HepG2 (cell line): ENCODE measurements around the gene CLEC4M. TPM values are rescaled to one million over a fixed set of nuclear protein-coding genes. Genes with fewer than 3 reads are reported as not detected.

Source experiments
- ATF4 ChIP-seq, 2 experiments: fragments of 450-650 bp in 1 of 2; sonication (generic) in 1 of 2; formaldehyde crosslinking; IDR thresholded peaks; 2 replicates each; pipeline versions ENCODE4 v1.5.0 to v1.8.0; 2020 to 2022; ENCODE audit warnings: mild to moderate bottlenecking in 1 of 2, missing genetic modification reagents in 1 of 2
- CEBPB ChIP-seq: IDR thresholded peaks from 2 replicates; pipeline ENCODE4 v1.6.1; 2011; ENCODE audit warnings: low read depth, low read length, improper control_type of control experiment, borderline replicate concordance
- CEBPG ChIP-seq: IDR thresholded peaks from 2 replicates; pipeline ENCODE4 v1.6.1; 2016
- HOXD1 ChIP-seq: sonication (generic); formaldehyde crosslinking; IDR thresholded peaks from 2 replicates; pipeline ENCODE4 v1.5.0; 2020; ENCODE audit warnings: missing genetic modification reagents
- KDM3A ChIP-seq: IDR thresholded peaks from 2 replicates; pipeline ENCODE4 v1.6.1; 2018; ENCODE audit warnings: low read depth, missing compliant biosample characterization
- MAFK ChIP-seq, 2 experiments: IDR thresholded peaks in 1 of 2; conservative IDR thresholded peaks in 1 of 2; 2 replicates each; pipeline ENCODE4 v1.6.1; 2011; ENCODE audit warnings: improper control_type of control experiment in 2 of 2, low read length in 2 of 2
- NFIB ChIP-seq: sonication (generic); formaldehyde crosslinking; IDR thresholded peaks from 2 replicates; pipeline ENCODE4 v1.9.0; 2021; ENCODE audit warnings: missing genetic modification reagents, mild to moderate bottlenecking, borderline replicate concordance
- NONO ChIP-seq, 2 experiments: fragments of 450-650 bp in 1 of 2; sonication (generic) in 1 of 2; formaldehyde crosslinking in 1 of 2; IDR thresholded peaks in 1 of 2; conservative IDR thresholded peaks in 1 of 2; 2 replicates each; pipeline versions ENCODE4 v1.6.1 to v1.8.0; 2017 to 2022; ENCODE audit warnings: mild to moderate bottlenecking in 1 of 2, missing genetic modification reagents in 1 of 2, moderate library complexity in 1 of 2
- POLR2G ChIP-seq: fragments of 200-400 bp; formaldehyde crosslinking; IDR thresholded peaks from 2 replicates; pipeline ENCODE4 v1.6.1; 2018; ENCODE audit warnings: mild to moderate bottlenecking, low read depth, low read length, moderate library complexity
- PTBP1 ChIP-seq: fragments of 200-400 bp; formaldehyde crosslinking; IDR thresholded peaks from 2 replicates; pipeline ENCODE4 v1.6.1; 2018; ENCODE audit warnings: low read length, low read depth; ENCODE audit not compliant: poor library complexity, severe bottlenecking
- RBM39 ChIP-seq: fragments of 200-400 bp; formaldehyde crosslinking; IDR thresholded peaks from one replicate; pipeline ENCODE4 v1.6.1; 2018; ENCODE audit warnings: antibody characterized with exemption, mild to moderate bottlenecking, low read depth, low read length; ENCODE audit not compliant: poor library complexity, severe bottlenecking
- RORA ChIP-seq: sonication (generic); formaldehyde crosslinking; IDR thresholded peaks from 2 replicates; pipeline ENCODE4 v1.5.0; 2020; ENCODE audit warnings: mild to moderate bottlenecking, missing genetic modification reagents, moderate library complexity
- SALL2 ChIP-seq: sonication (generic); formaldehyde crosslinking; IDR thresholded peaks from 2 replicates; pipeline ENCODE4 v1.8.1; 2023; ENCODE audit warnings: mild to moderate bottlenecking, missing genetic modification reagents, inconsistent platforms
- SP140L ChIP-seq: sonication (generic); formaldehyde crosslinking; IDR thresholded peaks from 2 replicates; pipeline ENCODE4 v1.4.0; 2020; ENCODE audit warnings: missing genetic modification reagents, borderline replicate concordance
- SSRP1 ChIP-seq: IDR thresholded peaks from 2 replicates; pipeline ENCODE4 v1.6.1; 2016; ENCODE audit warnings: control low read depth
- TCF12 ChIP-seq, 2 experiments: fragments of 450-650 bp in 1 of 2; sonication (generic) in 1 of 2; formaldehyde crosslinking in 1 of 2; IDR thresholded peaks; 2 replicates each; pipeline versions ENCODE4 v1.6.1 to v1.8.0; 2017 to 2022; ENCODE audit warnings: antibody characterized with exemption in 1 of 2, mild to moderate bottlenecking in 1 of 2, missing genetic modification reagents in 1 of 2, moderate library complexity in 1 of 2
- THYN1 ChIP-seq: sonication (generic); formaldehyde crosslinking; IDR thresholded peaks from 2 replicates; pipeline ENCODE4 v1.8.1; 2023; ENCODE audit warnings: low read depth, mild to moderate bottlenecking, moderate library complexity, missing genetic modification reagents, borderline replicate concordance
- U2AF2 ChIP-seq: fragments of 200-400 bp; formaldehyde crosslinking; IDR thresholded peaks from 2 replicates; pipeline ENCODE4 v1.6.1; 2017; ENCODE audit warnings: low read depth, mild to moderate bottlenecking, low read length
- WIZ ChIP-seq: sonication (generic); formaldehyde crosslinking; IDR thresholded peaks from 2 replicates; pipeline ENCODE4 v1.5.1; 2020; ENCODE audit warnings: mild to moderate bottlenecking, missing genetic modification reagents
- ZKSCAN8 ChIP-seq: IDR thresholded peaks from 2 replicates; pipeline ENCODE4 v1.6.1; 2016; ENCODE audit warnings: borderline replicate concordance, missing genetic modification reagents, missing compliant biosample characterization
- ZNF280B ChIP-seq: sonication (generic); formaldehyde crosslinking; IDR thresholded peaks from 2 replicates; pipeline ENCODE4 v1.5.0; 2020; ENCODE audit warnings: missing genetic modification reagents, mild to moderate bottlenecking, borderline replicate concordance
- ZNF329 ChIP-seq: sonication (generic); formaldehyde crosslinking; IDR thresholded peaks from 2 replicates; pipeline ENCODE4 v1.9.0; 2021; ENCODE audit warnings: low read depth, mild to moderate bottlenecking, missing genetic modification reagents
- ZNF44 ChIP-seq: sonication (generic); formaldehyde crosslinking; IDR thresholded peaks from 2 replicates; pipeline ENCODE4 v1.5.1; 2020; ENCODE audit warnings: mild to moderate bottlenecking, missing genetic modification reagents
- ZNF7 ChIP-seq: IDR thresholded peaks from 2 replicates; pipeline ENCODE4 v1.6.1; 2016; ENCODE audit warnings: missing biosample characterization, missing genetic modification reagents
- polyA plus RNA-seq, 8 experiments: library from polyadenylated mRNA; depleted of rRNA in 3 of 8; stranded (reverse) in 7 of 8; unstranded in 1 of 8; fragments of >200 nt; fragmentation: Illumina TruSeq in 4 of 8; extraction: Trizol in 4 of 8; gene quantifications; 2 replicates each; pipeline versions ENCODE4 v1.2.1 to v1.2.3, GENCODE V29; 2011 to 2016; ENCODE audit warnings: low read depth in 4 of 8, missing spikeins in 1 of 8, mixed read lengths in 1 of 8; ENCODE audit not compliant: insufficient read depth in 1 of 8
- total RNA-seq, 5 experiments: library from RNA; depleted of rRNA; stranded (reverse); fragments of >200 nt; fragmentation: Illumina TruSeq; extraction: Trizol; gene quantifications; 2 replicates each; pipeline ENCODE4 v1.2.3, GENCODE V29; 2016; ENCODE audit warnings: low read depth in 1 of 5
- TF ChIP-seq, protein P1 (sequence below): sonication (generic); formaldehyde crosslinking; IDR thresholded peaks from 2 replicates; pipeline ENCODE4 v1.5.1; 2020; ENCODE audit warnings: missing genetic modification reagents, mild to moderate bottlenecking, borderline replicate concordance
- TF ChIP-seq, protein P2 (sequence below): sonication (generic); formaldehyde crosslinking; IDR thresholded peaks from 2 replicates; pipeline ENCODE4 v1.4.0; 2020; ENCODE audit warnings: missing genetic modification reagents, borderline replicate concordance

The CLEC4M gene
- total and polyA plus RNA-seq, 2 of the 13 experiments (the other 11 are each of a cell fraction or from before 2014, with no cell fraction given): not detected

- peak; percentile 22 to 41; a peak in 2 of 4 replicates for TF ChIP-seq MAFK (conservative IDR thresholded peaks at IDR 0.05 in 1 of 2, IDR thresholded peaks at IDR 0.05 in 1 of 2; ENCODE audit: low read length in 2 of 2)
- TF ChIP-seq CEBPB: peak; percentile 94
- no peak for TF ChIP-seq HOXD1 (CRISPR knock-in tag)
- TF ChIP-seq SALL2 (CRISPR knock-in tag): no peak
- TF ChIP-seq, protein P1, sequence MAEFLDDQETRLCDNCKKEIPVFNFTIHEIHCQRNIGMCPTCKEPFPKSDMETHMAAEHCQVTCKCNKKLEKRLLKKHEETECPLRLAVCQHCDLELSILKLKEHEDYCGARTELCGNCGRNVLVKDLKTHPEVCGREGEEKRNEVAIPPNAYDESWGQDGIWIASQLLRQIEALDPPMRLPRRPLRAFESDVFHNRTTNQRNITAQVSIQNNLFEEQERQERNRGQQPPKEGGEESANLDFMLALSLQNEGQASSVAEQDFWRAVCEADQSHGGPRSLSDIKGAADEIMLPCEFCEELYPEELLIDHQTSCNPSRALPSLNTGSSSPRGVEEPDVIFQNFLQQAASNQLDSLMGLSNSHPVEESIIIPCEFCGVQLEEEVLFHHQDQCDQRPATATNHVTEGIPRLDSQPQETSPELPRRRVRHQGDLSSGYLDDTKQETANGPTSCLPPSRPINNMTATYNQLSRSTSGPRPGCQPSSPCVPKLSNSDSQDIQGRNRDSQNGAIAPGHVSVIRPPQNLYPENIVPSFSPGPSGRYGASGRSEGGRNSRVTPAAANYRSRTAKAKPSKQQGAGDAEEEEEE (CRISPR knock-in tag): no peak
- no peak for TF ChIP-seq SP140L
- TF ChIP-seq, protein P2, sequence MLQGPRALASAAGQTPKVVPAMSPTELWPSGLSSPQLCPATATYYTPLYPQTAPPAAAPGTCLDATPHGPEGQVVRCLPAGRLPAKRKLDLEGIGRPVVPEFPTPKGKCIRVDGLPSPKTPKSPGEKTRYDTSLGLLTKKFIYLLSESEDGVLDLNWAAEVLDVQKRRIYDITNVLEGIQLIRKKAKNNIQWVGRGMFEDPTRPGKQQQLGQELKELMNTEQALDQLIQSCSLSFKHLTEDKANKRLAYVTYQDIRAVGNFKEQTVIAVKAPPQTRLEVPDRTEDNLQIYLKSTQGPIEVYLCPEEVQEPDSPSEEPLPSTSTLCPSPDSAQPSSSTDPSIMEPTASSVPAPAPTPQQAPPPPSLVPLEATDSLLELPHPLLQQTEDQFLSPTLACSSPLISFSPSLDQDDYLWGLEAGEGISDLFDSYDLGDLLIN (CRISPR knock-in tag): no peak
- no peak for TF ChIP-seq THYN1
- no peak for TF ChIP-seq ZNF280B (CRISPR knock-in tag)
- peak; percentile 90 for TF ChIP-seq CEBPG
- TF ChIP-seq KDM3A: no peak
- no peak for TF ChIP-seq RBM39
- TF ChIP-seq ATF4 (CRISPR knock-in tag; IDR thresholded peaks at IDR 0.05): no peak
- TF ChIP-seq PTBP1: no peak
- TF ChIP-seq TCF12 (IDR thresholded peaks at IDR 0.05): no peak
- no peak for TF ChIP-seq TCF12 (CRISPR knock-in tag; IDR thresholded peaks at IDR 0.05)
- no peak for TF ChIP-seq RORA (CRISPR knock-in tag)
- TF ChIP-seq WIZ: no peak
- TF ChIP-seq NONO (IDR thresholded peaks at IDR 0.05): no peak
- no peak for TF ChIP-seq NONO (CRISPR knock-in tag; conservative IDR thresholded peaks at IDR 0.05)
- TF ChIP-seq POLR2G: no peak
- no peak for TF ChIP-seq ZKSCAN8 (CRISPR knock-in tag)
- TF ChIP-seq NFIB (CRISPR knock-in tag): no peak
- TF ChIP-seq U2AF2: no peak
- no peak for TF ChIP-seq ZNF7 (CRISPR knock-in tag)
- TF ChIP-seq ZNF329 (CRISPR knock-in tag): peak; percentile 92; the same call in 1 of the 2 replicates
- no peak for TF ChIP-seq ZNF44 (CRISPR knock-in tag)
- no peak for TF ChIP-seq SSRP1 (CRISPR knock-in tag)
Measured at GRCh38 chr19:7783991-7784423, 21.0 kb downstream of the CLEC4M start (continued).
